ENCODE results near the gene ATG2A. TPM values are rescaled to one million over a fixed set of nuclear protein-coding genes. Genes with fewer than 3 reads are reported as not detected.

ATG2A gene
- polyA plus RNA-seq, 1 donor (not counting 4 experiments of a cell fraction or from before 2014, with no cell fraction given) = 2.4 TPM

- H3K9ac ChIP-seq (ENCODE audit: control insufficient read depth, extremely low read depth, insufficient read depth, low read length) = no peak overlapping the region
- no peaks in the 10 kb centered on the region for H3K27me3 ChIP-seq (ENCODE audit: control insufficient read depth, extremely low read depth, insufficient read depth, low read length)
- peaks cover 9 to 43% of the 10 kb centered on the region in 2 experiments for H3K36me3 ChIP-seq (ENCODE audit: control insufficient read depth in 2 of 2, extremely low read depth in 1 of 2, insufficient read depth in 2 of 2, low read length in 2 of 2)
- H3K4me3 ChIP-seq (ENCODE audit: control insufficient read depth in 2 of 3, extremely low read depth in 1 of 3, insufficient read depth in 2 of 3, low read depth in 1 of 3, low read length in 3 of 3) = no peak overlapping the region
- TF ChIP-seq EZH2 (IDR thresholded peaks at IDR 0.05; ENCODE audit: low read length) (no peak), CTCF (optimal IDR thresholded peaks at IDR 0.05 in 1 of 3, IDR thresholded peaks at IDR 0.05 in 1 of 3, conservative IDR thresholded peaks at IDR 0.05 in 1 of 3; ENCODE audit: extremely low read depth in 1 of 3, insufficient read depth in 2 of 3, low read length in 3 of 3) (no peak)
- H3K27ac ChIP-seq (ENCODE audit: control insufficient read depth, insufficient read depth, low read length) = no peak overlapping the region
- FAIRE-seq (no peak), DNase-seq (ENCODE audit: low read depth, low spot score) (no peak)
- no peak overlapping the region for H2AFZ ChIP-seq (ENCODE audit: control insufficient read depth, low read length)
- no peak overlapping the region for H3K4me2 ChIP-seq (ENCODE audit: control insufficient read depth, extremely low read depth, insufficient read depth, low read depth, low read length)
- no peaks in the 10 kb centered on the region for H3K9me1 ChIP-seq (ENCODE audit: control insufficient read depth, extremely low read depth, insufficient read depth, low read length)
- H3K4me1 ChIP-seq (ENCODE audit: control insufficient read depth, extremely low read depth, insufficient read depth, low read length) = peaks cover 58% of the 10 kb centered on the region
- dilution Hi-C loops (cut with MboI; ENCODE audit: extremely low pct_ligation_motif_present, low sequenced_read_pairs) = no loop called here
- H4K20me1 ChIP-seq (ENCODE audit: control insufficient read depth, extremely low read depth, insufficient read depth, low read length) = no peaks in the 10 kb centered on the region
- peaks cover 19% of the 10 kb centered on the region for H3K79me2 ChIP-seq (ENCODE audit: control insufficient read depth, insufficient read depth, low read length)
- no peaks in the 10 kb centered on the region for H3K9me3 ChIP-seq (ENCODE audit: control insufficient read depth, low read depth, low read length)
Measured at GRCh38 chr11:64850979-64851567, 65.9 kb downstream of the ATG2A start.

- H3K9me3 ChIP-seq (ENCODE audit: control insufficient read depth, low read depth, low read length) = no peaks in the 10 kb centered on the region
- TF ChIP-seq EZH2 (IDR thresholded peaks at IDR 0.05; ENCODE audit: low read length) = no peak
- TF ChIP-seq CTCF (optimal IDR thresholded peaks at IDR 0.05 in 1 of 3, IDR thresholded peaks at IDR 0.05 in 1 of 3, conservative IDR thresholded peaks at IDR 0.05 in 1 of 3; ENCODE audit: extremely low read depth in 1 of 3, insufficient read depth in 2 of 3, low read length in 3 of 3) = no peak
- H3K27ac ChIP-seq (ENCODE audit: control insufficient read depth, insufficient read depth, low read length) = no peak overlapping the region
- H3K9ac ChIP-seq (ENCODE audit: control insufficient read depth, extremely low read depth, insufficient read depth, low read length) = no peak overlapping the region
- FAIRE-seq (no peak), DNase-seq (ENCODE audit: low read depth, low spot score) (no peak)
- H3K36me3 ChIP-seq (ENCODE audit: control insufficient read depth in 2 of 2, extremely low read depth in 1 of 2, insufficient read depth in 2 of 2, low read length in 2 of 2) = peaks cover 9 to 32% of the 10 kb centered on the region in 2 experiments
- no peak overlapping the region for H2AFZ ChIP-seq (ENCODE audit: control insufficient read depth, low read length)
- dilution Hi-C loops (cut with MboI; ENCODE audit: extremely low pct_ligation_motif_present, low sequenced_read_pairs) = no loop called here
- H3K4me2 ChIP-seq (ENCODE audit: control insufficient read depth, extremely low read depth, insufficient read depth, low read depth, low read length) = no peak overlapping the region
- no peaks in the 10 kb centered on the region for H3K27me3 ChIP-seq (ENCODE audit: control insufficient read depth, extremely low read depth, insufficient read depth, low read length)
- no peaks in the 10 kb centered on the region for H3K9me1 ChIP-seq (ENCODE audit: control insufficient read depth, extremely low read depth, insufficient read depth, low read length)
- no peaks in the 10 kb centered on the region for H4K20me1 ChIP-seq (ENCODE audit: control insufficient read depth, extremely low read depth, insufficient read depth, low read length)
- H3K4me3 ChIP-seq (ENCODE audit: control insufficient read depth in 2 of 3, extremely low read depth in 1 of 3, insufficient read depth in 2 of 3, low read depth in 1 of 3, low read length in 3 of 3) = no peak overlapping the region
- H3K4me1 ChIP-seq (ENCODE audit: control insufficient read depth, extremely low read depth, insufficient read depth, low read length) = peaks cover 49% of the 10 kb centered on the region
- peaks cover 14% of the 10 kb centered on the region for H3K79me2 ChIP-seq (ENCODE audit: control insufficient read depth, insufficient read depth, low read length)
Measured at GRCh38 chr11:64849598-64850356, 67.2 kb downstream of the ATG2A start.

All from keratinocyte (primary cell).